ENCODE results near the gene MSI1.

Gene MSI1

GRCh38 chr12:120376934-120377572 lies 8.1 kb upstream of the MSI1 start:
- no peak for DNase-seq

DNA sequence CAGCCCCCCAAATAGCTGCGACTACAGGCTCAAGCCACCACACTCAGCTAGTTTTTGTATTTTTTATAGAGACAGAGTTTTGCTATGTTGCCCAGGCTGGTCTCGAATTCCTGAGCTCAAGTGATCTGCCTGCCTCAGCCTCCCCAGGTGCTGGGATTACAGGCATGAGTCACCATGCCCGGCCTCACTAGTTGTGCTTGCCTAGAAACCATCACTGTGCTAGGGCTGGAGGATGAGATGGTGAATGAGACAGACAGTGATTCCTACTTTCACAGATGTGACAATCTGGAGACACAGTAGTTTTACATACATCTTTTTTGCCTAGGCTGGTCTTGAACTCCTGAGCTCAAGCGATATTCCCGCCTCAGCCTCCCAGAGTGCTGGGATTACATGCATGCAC lies 7.5 kb upstream of the MSI1 start:
- no peak for DNase-seq

DNA sequence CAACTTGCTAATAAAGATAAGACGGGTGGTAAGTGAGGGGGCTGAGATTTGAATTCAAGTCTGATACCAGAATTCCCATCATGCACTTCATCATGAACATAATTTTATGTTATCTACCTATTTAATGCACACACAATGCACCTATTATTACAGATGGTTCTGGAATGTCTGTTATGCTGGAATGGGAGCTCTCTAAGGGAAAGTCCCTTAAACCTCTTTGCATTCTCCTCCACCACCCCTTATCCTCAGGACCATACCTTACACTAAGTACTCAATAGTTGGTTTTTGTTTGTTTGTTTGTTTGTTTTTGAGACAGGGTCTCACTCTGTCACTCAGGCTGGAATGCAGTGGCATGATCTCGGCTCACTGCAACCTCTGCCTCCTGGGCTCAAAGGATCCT lies 7.0 kb upstream of the MSI1 start:
- no peak for DNase-seq

DNA sequence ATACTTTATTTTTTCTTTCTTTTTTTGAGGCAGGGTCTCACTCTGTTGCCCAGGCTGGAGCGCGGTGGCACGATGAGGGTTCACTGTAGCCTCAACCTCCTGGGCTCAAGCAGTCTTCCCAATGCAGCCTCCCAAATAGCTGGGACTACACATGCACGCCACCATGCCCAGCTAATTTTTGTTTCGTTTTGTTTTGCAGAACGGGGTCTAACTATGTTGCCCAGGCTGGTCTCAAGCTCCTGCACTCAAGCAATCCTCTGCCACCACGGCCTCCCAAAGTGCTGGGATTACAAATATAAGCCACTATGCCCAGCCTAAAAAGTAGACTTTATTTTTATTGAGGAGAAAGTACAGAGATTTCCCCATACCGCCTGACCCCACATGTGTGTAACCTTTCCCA lies 4.7 kb upstream of the MSI1 start:
- DNase-seq = no peak

- DNase-seq = no peak
These were observed 1.6 kb upstream of the MSI1 start for GRCh38 chr12:120370343-120371243.

DNA sequence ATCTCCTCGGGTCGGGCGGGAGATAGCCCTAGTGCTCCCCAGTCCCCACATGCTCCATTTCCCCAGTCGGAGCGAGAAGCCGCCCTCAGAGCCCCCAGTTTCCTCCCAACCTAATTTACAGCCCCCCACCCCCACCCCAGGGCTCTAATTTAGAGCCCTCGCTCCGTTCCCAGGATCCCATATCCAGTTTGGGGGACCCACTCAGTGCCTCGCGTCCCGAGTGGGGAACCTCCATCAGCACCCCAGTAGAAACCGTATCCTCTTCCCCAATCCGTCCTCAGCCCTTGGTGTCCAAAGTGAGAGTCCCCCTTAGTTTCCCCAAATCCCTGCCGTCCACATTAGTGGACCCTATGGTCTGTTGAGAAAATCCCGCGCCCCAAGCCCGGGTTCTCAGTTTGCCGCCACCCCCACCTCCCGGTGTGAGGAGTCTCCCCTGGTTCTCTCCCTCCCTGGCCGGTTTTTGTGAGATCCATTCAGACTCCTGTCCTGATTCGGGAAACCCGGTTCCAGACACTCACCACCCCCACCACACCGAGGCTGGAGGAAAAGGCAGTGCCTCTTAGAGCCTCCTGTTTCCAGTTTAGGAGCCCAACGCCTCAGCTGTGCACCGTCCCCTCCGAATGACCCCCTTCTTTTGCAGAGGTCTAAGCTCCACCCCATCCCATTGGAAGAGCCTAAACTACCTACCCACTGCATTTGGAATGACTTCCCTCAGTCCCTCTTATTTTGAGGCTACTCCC lies 809 bp upstream of the MSI1 start:
- no peak for DNase-seq

DNA sequence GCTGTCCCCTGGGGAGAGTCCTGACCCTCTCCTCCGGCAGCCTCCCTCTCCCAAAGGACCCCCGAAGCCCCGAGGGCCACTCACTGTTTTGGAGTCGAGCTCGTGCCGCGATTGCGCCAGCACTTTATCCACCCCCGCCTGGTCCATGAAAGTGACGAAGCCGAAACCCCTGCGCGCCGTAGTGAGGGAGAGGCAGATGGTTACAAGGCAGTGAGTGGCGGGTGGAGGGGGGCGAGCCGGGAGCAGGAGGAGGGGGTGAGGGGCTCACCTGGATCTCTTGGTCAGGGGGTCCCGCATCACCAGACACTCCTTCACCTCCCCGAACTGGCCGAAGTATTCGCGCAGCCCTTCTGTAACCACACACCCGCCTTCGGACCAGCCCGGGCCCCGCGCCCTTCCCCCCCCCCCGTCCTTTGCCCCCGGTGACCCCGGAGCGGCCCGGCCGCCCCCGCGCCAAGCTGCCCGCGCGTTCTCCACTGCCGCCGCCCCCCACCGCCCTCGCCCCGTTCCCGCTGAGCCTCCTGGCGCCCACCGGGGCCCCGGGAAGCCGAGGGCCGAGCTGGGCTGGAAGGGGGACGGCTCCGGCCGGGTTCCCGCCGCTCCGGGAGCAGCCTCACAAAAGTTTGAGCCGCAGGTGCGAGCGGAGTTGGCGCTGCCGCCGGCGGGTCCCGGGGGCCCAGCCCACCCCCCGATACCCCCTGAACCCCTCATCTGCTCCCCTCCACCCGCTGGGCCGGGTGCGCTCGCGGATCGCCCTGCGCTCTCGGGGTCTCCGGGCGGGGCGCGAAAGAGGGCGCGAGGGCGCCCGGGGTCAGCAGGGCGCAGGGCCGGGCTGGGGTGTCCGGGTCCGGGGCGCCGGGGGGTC lies 808 bp downstream of the MSI1 start:
- peak; percentile 56 for DNase-seq

- no peak for DNase-seq
These were observed 1.6 kb downstream of the MSI1 start for GRCh38 chr12:120367233-120367923.

- DNase-seq = no peak
These were observed 2.1 kb downstream of the MSI1 start for GRCh38 chr12:120366845-120367232.

DNA sequence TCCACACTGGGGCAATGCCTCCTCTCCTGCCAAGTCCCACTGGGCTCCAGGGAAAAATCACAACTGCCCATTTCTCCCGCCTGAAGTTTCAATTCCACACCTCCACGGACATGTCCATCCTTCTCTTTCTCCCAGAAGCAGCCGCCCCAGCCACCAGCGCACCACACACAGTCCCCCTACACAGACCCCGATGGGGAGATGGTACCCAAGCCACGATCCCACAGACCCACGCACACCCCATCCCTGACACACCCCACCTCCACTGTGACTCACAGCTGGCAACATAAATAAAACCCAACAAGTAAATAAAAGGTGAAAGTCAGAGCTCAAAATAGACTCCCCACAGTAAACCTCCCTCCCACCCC lies 2.6 kb downstream of the MSI1 start:
- DNase-seq = no peak

GRCh38 chr12:120365675-120366340 lies 3.2 kb downstream of the MSI1 start:
- DNase-seq = no peak

- DNase-seq = no peak
These were observed 4.5 kb downstream of the MSI1 start for GRCh38 chr12:120364487-120364886.

DNA sequence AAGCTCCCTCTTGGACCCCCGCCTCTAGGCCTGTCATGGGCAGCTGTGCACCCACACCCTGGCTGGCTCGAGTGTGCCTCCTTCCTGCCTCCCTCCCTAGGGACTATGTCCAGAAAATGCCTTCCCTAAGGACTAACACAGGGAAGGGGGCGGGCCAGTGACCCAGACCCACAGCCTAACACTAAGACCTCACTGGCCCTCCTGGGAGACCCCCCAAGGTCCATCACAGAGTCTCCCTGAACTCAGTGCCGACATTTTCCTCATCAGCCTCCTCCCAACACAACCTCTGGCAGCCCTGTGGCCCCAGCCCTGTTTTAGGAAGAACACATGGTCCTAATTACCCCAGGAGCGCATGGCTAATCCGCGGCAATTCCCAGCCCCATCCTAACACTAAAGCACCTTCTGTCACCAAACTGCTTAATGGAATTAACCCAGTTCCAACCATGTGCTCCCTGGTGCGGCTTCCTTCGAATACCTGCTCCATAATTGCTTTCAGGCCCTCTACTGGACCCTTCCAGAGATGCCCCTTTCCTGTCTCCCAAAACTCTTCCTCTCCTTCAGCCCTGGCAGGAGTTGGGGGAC lies 5.6 kb downstream of the MSI1 start:
- DNase-seq = no peak

DNA sequence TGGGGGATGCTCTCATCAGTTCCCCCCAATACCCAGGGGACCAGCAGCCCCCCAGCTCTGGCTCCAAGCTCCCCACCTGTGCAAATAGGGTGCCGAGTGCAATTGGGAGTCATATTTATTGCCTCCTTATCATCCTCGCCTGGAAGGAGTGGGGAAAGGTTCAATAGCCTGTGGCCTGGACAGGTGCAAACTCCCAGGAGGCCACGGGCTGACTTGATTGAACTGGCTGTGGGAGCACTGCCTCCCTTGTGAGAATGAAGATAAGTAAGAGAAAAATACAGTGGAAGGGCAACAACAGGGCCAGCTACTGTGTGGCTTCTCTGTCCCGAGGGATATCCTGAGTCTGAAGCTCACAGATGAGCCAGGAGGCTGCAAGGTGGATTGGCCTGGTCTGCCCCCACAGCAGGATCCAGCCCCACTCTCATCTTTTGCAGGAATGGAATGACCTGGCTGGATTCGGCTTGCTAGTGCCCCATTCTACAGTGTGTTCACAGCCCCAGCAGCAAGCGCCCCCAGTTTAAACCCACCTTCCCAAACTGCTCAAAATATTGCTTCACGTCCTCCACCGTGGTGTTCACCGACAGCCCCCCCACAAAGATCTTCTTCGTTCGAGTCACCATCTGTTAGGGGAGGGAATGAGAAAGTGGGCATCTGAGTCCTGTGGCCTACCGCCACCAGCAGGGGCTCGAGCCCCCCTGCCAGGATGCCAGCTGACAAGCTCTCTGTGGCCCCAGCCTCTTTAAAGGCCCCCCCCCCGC lies 6.3 kb downstream of the MSI1 start:
- DNase-seq = no peak

- no peak for DNase-seq
These were observed 7.3 kb downstream of the MSI1 start for GRCh38 chr12:120361506-120362208.

DNA sequence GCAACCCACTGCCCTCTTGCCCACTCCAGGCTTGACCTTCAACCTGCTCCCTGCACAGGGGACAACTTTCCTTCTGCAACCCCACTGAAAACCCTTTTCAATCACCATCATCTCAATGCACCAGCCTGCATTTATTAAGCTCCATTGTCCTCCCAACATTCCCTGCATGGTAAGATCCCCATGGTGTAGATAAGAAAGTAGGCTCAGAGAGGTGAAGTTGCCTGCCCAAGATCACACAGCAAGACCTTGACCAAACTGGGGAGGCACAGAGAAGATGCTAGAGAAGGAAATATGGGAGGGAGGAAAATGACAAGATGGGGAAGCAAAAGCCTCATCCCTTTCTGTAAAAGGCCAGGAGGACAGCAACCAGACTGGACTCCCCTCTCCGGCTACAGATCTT lies 9.8 kb downstream of the MSI1 start:
- no peak for DNase-seq

- DNase-seq = no peak
These were observed 10.4 kb downstream of the MSI1 start for GRCh38 chr12:120358412-120359100.

- no peak for DNase-seq
These were observed 11.9 kb downstream of the MSI1 start for GRCh38 chr12:120357104-120357503.

DNA sequence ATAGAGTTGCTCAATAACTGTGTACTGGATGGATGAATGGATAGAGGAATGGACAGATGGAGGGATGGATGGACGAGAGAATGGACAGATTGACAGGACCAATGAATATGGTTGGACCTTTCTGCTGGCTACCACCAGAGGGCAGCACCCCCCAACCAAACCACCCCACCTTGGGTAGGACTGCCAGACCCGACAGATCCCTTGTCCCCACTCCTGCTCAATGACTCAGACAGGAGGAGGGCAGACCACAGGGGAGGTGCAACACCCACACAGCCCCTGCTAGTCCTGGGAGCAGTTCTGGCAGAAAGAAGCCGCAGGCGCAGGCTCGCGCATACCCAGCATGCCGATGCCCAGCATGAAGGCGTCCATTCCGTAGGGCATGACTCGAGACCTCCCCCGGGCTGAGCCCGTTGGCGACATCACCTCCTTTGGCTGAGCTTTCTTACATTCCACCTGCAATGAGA lies 12.4 kb downstream of the MSI1 start:
- peak; percentile 78 for DNase-seq

Data from activated naive CD4-positive, alpha-beta T cell treated with Interleukin-2 at 50 U/mL for 16 hours (primary cell).